CD8-positive, alpha-beta memory T cell (primary cell): ENCODE measurements around the gene SPINT1. TPM values are rescaled to one million over a fixed set of nuclear protein-coding genes. Genes with fewer than 3 reads are reported as not detected.

Experiments used
- CTCF ChIA-PET: fragments of 350-600 bp; sonication (Branson Sonifier 250); formaldehyde crosslinking; loops from one replicate; lab custom pipeline; 2021; ENCODE audit warnings: antibody characterized with exemption; lab: Charles Lee
- POLR2A ChIA-PET: fragments of 350-600 bp; sonication (Branson Sonifier 250); formaldehyde crosslinking; loops from one replicate; lab custom pipeline; 2021; ENCODE audit warnings: antibody characterized with exemption; lab: Charles Lee
- DNase-seq, 5 donors: peaks; one replicate each; pipeline versions ENCODE4 v3.0.0 to v3.0.0-alpha.2; 2020 to 2022; ENCODE audit warnings: mixed read lengths in 1 of 5
- H3K27ac ChIP-seq: one replicate; pipeline ENCODE4 v1.7.0; 2013; ENCODE audit warnings: low read depth, mild to moderate bottlenecking, low read length, moderate library complexity
- H3K27me3 ChIP-seq: 2 replicates; pipeline ENCODE4 v1.7.0; 2013; ENCODE audit warnings: low read length, mild to moderate bottlenecking; ENCODE audit not compliant: insufficient read depth, poor library complexity, severe bottlenecking
- H3K36me3 ChIP-seq: 2 replicates; pipeline ENCODE4 v1.7.0; 2013; ENCODE audit warnings: mild to moderate bottlenecking, low read length, moderate library complexity; ENCODE audit not compliant: insufficient read depth
- H3K4me1 ChIP-seq: 2 replicates; pipeline ENCODE4 v1.7.0; 2013; ENCODE audit warnings: mild to moderate bottlenecking, low read length, moderate library complexity; ENCODE audit not compliant: insufficient read depth
- H3K4me3 ChIP-seq: 2 replicates; pipeline ENCODE4 v1.7.0; 2013; ENCODE audit warnings: mild to moderate bottlenecking, low read length
- H3K9me3 ChIP-seq: 2 replicates; pipeline ENCODE4 v1.7.0; 2013; ENCODE audit warnings: mild to moderate bottlenecking, low read length
- H3K27ac Mint-ChIP-seq, 8 donors: one replicate each; pipeline ENCODE4 v1.8.0; 2020 to 2021; ENCODE audit warnings: mixed read lengths in 8 of 8, mild to moderate bottlenecking in 6 of 8, inconsistent platforms in 3 of 8, moderate library complexity in 3 of 8
- H3K27me3 Mint-ChIP-seq, 2 donors: one replicate each; pipeline ENCODE4 v1.8.0; 2020 to 2021; ENCODE audit warnings: mixed read lengths in 2 of 2, mild to moderate bottlenecking in 1 of 2, moderate library complexity in 1 of 2
- H3K36me3 Mint-ChIP-seq, 3 donors: one replicate each; pipeline ENCODE4 v1.8.0; 2020 to 2021; ENCODE audit warnings: mixed read lengths in 3 of 3, inconsistent platforms in 1 of 3, mild to moderate bottlenecking in 1 of 3
- H3K4me1 Mint-ChIP-seq, 3 donors: one replicate each; pipeline ENCODE4 v1.8.0; 2020 to 2021; ENCODE audit warnings: mixed read lengths in 3 of 3, inconsistent platforms in 1 of 3, mild to moderate bottlenecking in 1 of 3
- H3K4me3 Mint-ChIP-seq, 7 donors: one replicate each; pipeline ENCODE4 v1.8.0; 2020 to 2021; ENCODE audit warnings: mixed read lengths in 7 of 7, mild to moderate bottlenecking in 6 of 7, moderate library complexity in 4 of 7, inconsistent platforms in 2 of 7
- H3K9me3 Mint-ChIP-seq, 5 donors: one replicate each; pipeline ENCODE4 v1.8.0; 2020 to 2022; ENCODE audit warnings: mixed read lengths in 5 of 5, mild to moderate bottlenecking in 3 of 5, moderate library complexity in 2 of 5, inconsistent platforms in 1 of 5
- polyA plus RNA-seq: library from polyadenylated mRNA; unstranded; fragments of 300-500 nt; fragmentation: Illumina TruSeq; gene quantifications from one replicate; pipeline ENCODE4 v1.2.3, GENCODE V29; 2021
- total RNA-seq, 2 experiments: library from RNA; stranded (reverse); gene quantifications; one replicate each; pipeline ENCODE4 v1.2.3, GENCODE V29; 2021

The SPINT1 gene
- total RNA-seq (1 to 10 TPM; 6.7 to 7.6 TPM), polyA plus RNA-seq (3.1 TPM)

GRCh38 chr15:40843885-40844695 is at the start of gene SPINT1:
SPINT1 (plus strand) TSS chr15:40844048; CDS start chr15:40844555, 507 bp downstream.
- no peaks in the 10 kb centered on the region for H3K27me3 ChIP-seq
- H3K27ac ChIP-seq = no peak within 1 kb of the TSS
- peak in 3 of 5 donors; percentile 6 to 21 (median 13) for DNase-seq
- Mint-ChIP-seq H3K36me3 (peaks cover 0 to 3% (median 0%) of the 10 kb centered on the region in 3 donors), H3K4me3 (peak within 1 kb of the TSS; percentile 81 to 90 (median 83)), H3K4me1 (peaks cover 5 to 26% (median 11%) of the 10 kb centered on the region in 3 donors), H3K27me3 (peaks cover 10 to 14% of the 10 kb centered on the region in 2 donors), H3K27ac (peak within 1 kb of the TSS in 3 of 8 donors; percentile 66 to 87 (median 75)), H3K9me3 (no peaks in the 10 kb centered on the region)
- no peaks in the 10 kb centered on the region for H3K36me3 ChIP-seq
- POLR2A ChIA-PET = interaction anchor here (0.7 kb wide), 1 partner anchor 53 kb away, joined by 3 read pairs; no protein-coding TSS in a partner anchor
- peak within 1 kb of the TSS; percentile 60 for H3K4me3 ChIP-seq
- H3K9me3 ChIP-seq = no peaks in the 10 kb centered on the region
- peaks cover 17% of the 10 kb centered on the region for H3K4me1 ChIP-seq
- CTCF ChIA-PET = interaction anchor here (1.0 to 8.2 kb wide), 3 partner anchors 14 to 48 kb away, joined by 3 to 64 read pairs (median 6); no protein-coding TSS in a partner anchor

- DNase-seq = no peak
- Mint-ChIP-seq H3K27me3 (no peaks in the 10 kb centered on the region), H3K9me3 (no peaks in the 10 kb centered on the region), H3K27ac (no peak overlapping the region), H3K4me1 (peaks cover 23 to 36% (median 35%) of the 10 kb centered on the region in 3 donors), H3K4me3 (no peak overlapping the region), H3K36me3 (peaks cover 4 to 45% (median 17%) of the 10 kb centered on the region in 3 donors)
- H3K27ac ChIP-seq = no peak overlapping the region
- no peaks in the 10 kb centered on the region for H3K36me3 ChIP-seq
- H3K4me3 ChIP-seq = no peak overlapping the region
- H3K4me1 ChIP-seq = no peaks in the 10 kb centered on the region
- ChIA-PET POLR2A (no interaction called here), CTCF (interaction anchor here (0.9 kb wide), 1 partner anchor 8 kb away, joined by 4 read pairs; no protein-coding TSS in a partner anchor)
- no peaks in the 10 kb centered on the region for H3K27me3 ChIP-seq
- no peaks in the 10 kb centered on the region for H3K9me3 ChIP-seq
These were observed 47.8 kb upstream of the SPINT1 start for GRCh38 chr15:40796041-40796440.

- no peak overlapping the region for H3K27ac ChIP-seq
- H3K4me3 ChIP-seq = no peak overlapping the region
- Mint-ChIP-seq H3K27me3 (no peaks in the 10 kb centered on the region), H3K36me3 (peaks cover 4 to 48% (median 19%) of the 10 kb centered on the region in 3 donors), H3K4me3 (no peak overlapping the region), H3K27ac (peak overlapping the region in 1 of 8 donors; percentile 17), H3K4me1 (peaks cover 25 to 39% (median 37%) of the 10 kb centered on the region in 3 donors), H3K9me3 (no peaks in the 10 kb centered on the region)
- no peaks in the 10 kb centered on the region for H3K27me3 ChIP-seq
- H3K4me1 ChIP-seq = no peaks in the 10 kb centered on the region
- H3K36me3 ChIP-seq = no peaks in the 10 kb centered on the region
- H3K9me3 ChIP-seq = no peaks in the 10 kb centered on the region
- no peak for DNase-seq
- CTCF ChIA-PET = interaction anchor here (0.9 to 1.0 kb wide), 2 partner anchors 9 to 14 kb away, joined by 4 read pairs; no protein-coding TSS in a partner anchor
- POLR2A ChIA-PET = no interaction called here
These were observed 47.3 kb upstream of the SPINT1 start for GRCh38 chr15:40796512-40796911.

GRCh38 chr15:40799523-40799922 is 44.3 kb upstream of the SPINT1 start:
- Mint-ChIP-seq H3K36me3 (peaks cover 4 to 42% (median 14%) of the 10 kb centered on the region in 3 donors), H3K27ac (no peak overlapping the region), H3K27me3 (no peaks in the 10 kb centered on the region), H3K4me3 (no peak overlapping the region), H3K9me3 (no peaks in the 10 kb centered on the region), H3K4me1 (peaks cover 26 to 47% (median 40%) of the 10 kb centered on the region in 3 donors)
- Histone ChIP-seq H3K9me3 (no peaks in the 10 kb centered on the region), H3K27me3 (no peaks in the 10 kb centered on the region), H3K36me3 (no peaks in the 10 kb centered on the region), H3K4me3 (no peak overlapping the region), H3K27ac (no peak overlapping the region), H3K4me1 (no peaks in the 10 kb centered on the region)
- no peak for DNase-seq
- POLR2A ChIA-PET = no interaction called here
- CTCF ChIA-PET = interaction anchor here (1.0 kb wide), 1 partner anchor 14 kb away, joined by 3 read pairs; no protein-coding TSS in a partner anchor

- H3K9me3 ChIP-seq = no peaks in the 10 kb centered on the region
- CTCF ChIA-PET = no interaction called here
- no peaks in the 10 kb centered on the region for H3K36me3 ChIP-seq
- DNase-seq = no peak
- peak overlapping the region in 1 of 8 donors; percentile 52 for H3K27ac Mint-ChIP-seq
- POLR2A ChIA-PET = no interaction called here
- peaks cover 3 to 44% (median 14%) of the 10 kb centered on the region in 3 donors for H3K36me3 Mint-ChIP-seq
- H3K4me3 ChIP-seq = no peak overlapping the region
- peak overlapping the region in 1 of 7 donors; percentile 46 for H3K4me3 Mint-ChIP-seq
- H3K27me3 Mint-ChIP-seq = no peaks in the 10 kb centered on the region
- no peaks in the 10 kb centered on the region for H3K27me3 ChIP-seq
- no peaks in the 10 kb centered on the region for H3K9me3 Mint-ChIP-seq
- no peak overlapping the region for H3K27ac ChIP-seq
- H3K4me1 Mint-ChIP-seq = peaks cover 32 to 57% (median 42%) of the 10 kb centered on the region in 3 donors
- peaks cover 10% of the 10 kb centered on the region for H3K4me1 ChIP-seq
These were observed 40.8 kb upstream of the SPINT1 start for GRCh38 chr15:40803076-40803475.

- Histone ChIP-seq H3K27me3 (no peaks in the 10 kb centered on the region), H3K9me3 (no peaks in the 10 kb centered on the region), H3K4me3 (no peak overlapping the region), H3K36me3 (no peaks in the 10 kb centered on the region), H3K27ac (no peak overlapping the region), H3K4me1 (peaks cover 16% of the 10 kb centered on the region)
- H3K27ac Mint-ChIP-seq = peak overlapping the region in 2 of 8 donors; percentile 35 to 52
- ChIA-PET CTCF (no interaction called here), POLR2A (interaction anchor here (0.6 kb wide), 1 partner anchor 94 kb away, joined by 3 read pairs; no protein-coding TSS in a partner anchor)
- H3K36me3 Mint-ChIP-seq = peaks cover 0 to 40% (median 9%) of the 10 kb centered on the region in 3 donors
- H3K9me3 Mint-ChIP-seq = no peaks in the 10 kb centered on the region
- H3K4me3 Mint-ChIP-seq = peak overlapping the region in 2 of 7 donors; percentile 46 to 63
- no peak for DNase-seq
- H3K27me3 Mint-ChIP-seq = no peaks in the 10 kb centered on the region
- H3K4me1 Mint-ChIP-seq = peaks cover 34 to 58% (median 42%) of the 10 kb centered on the region in 3 donors
These were observed 40.2 kb upstream of the SPINT1 start for GRCh38 chr15:40803688-40804087.

- peaks cover 29 to 46% (median 31%) of the 10 kb centered on the region in 3 donors for H3K4me1 Mint-ChIP-seq
- H3K27ac Mint-ChIP-seq = peak overlapping the region; percentile 88 to 99 (median 97)
- CTCF ChIA-PET = interaction anchor here (0.6 to 1.2 kb wide), 4 partner anchors 21 to 302 kb away, joined by 3 to 4 read pairs (median 3); no protein-coding TSS in a partner anchor
- DNase-seq = no peak
- peaks cover 7% of the 10 kb centered on the region for H3K36me3 ChIP-seq
- peak overlapping the region; percentile 94 to 100 (median 99) for H3K4me3 Mint-ChIP-seq
- H3K27ac ChIP-seq = peak overlapping the region; percentile 93
- no peaks in the 10 kb centered on the region for H3K27me3 Mint-ChIP-seq
- H3K36me3 Mint-ChIP-seq = peaks cover 0 to 38% (median 6%) of the 10 kb centered on the region in 3 donors
- H3K4me1 ChIP-seq = peaks cover 18% of the 10 kb centered on the region
- no peaks in the 10 kb centered on the region for H3K27me3 ChIP-seq
- no peaks in the 10 kb centered on the region for H3K9me3 Mint-ChIP-seq
- no peaks in the 10 kb centered on the region for H3K9me3 ChIP-seq
- peak overlapping the region; percentile 100 for H3K4me3 ChIP-seq
- POLR2A ChIA-PET = interaction anchor here (0.6 to 1.5 kb wide), 3 partner anchors 19 to 112 kb away, joined by 4 to 11 read pairs (median 7); partner anchors contain the start of genes PPP1R14D and RAD51
These were observed 37.2 kb upstream of the SPINT1 start for GRCh38 chr15:40806672-40807027.
